ENCODE data around the gene LHX5. TPM values are rescaled to one million over a fixed set of nuclear protein-coding genes. Genes with fewer than 3 reads are reported as not detected.

LHX5 gene
- total RNA-seq: not detected
- not detected for polyA plus RNA-seq

- peaks cover 48 to 100% (median 93%) of the 10 kb centered on the region in 3 donors for H3K27me3 ChIP-seq
- TF ChIP-seq POLR2AphosphoS5 (IDR thresholded peaks at IDR 0.05): no peak
- TF ChIP-seq POLR2A (IDR thresholded peaks at IDR 0.05): no peak
- TF ChIP-seq CTCF (IDR thresholded peaks at IDR 0.05): no peak
- no peak for TF ChIP-seq EP300 (IDR thresholded peaks at IDR 0.05)
- no peaks in the 10 kb centered on the region for H3K36me3 ChIP-seq
- no peak for DNase-seq
- 4 to 13% methylated on average over 43 of the region's 43 CpGs for WGBS, 2 donors
- no peak within 1 kb of the TSS for H3K27ac ChIP-seq
- peaks cover 0 to 17% (median 10%) of the 10 kb centered on the region in 4 donors for H3K4me1 ChIP-seq
- intact Hi-C loops (cut with DNase I): no loop called here
- no peak within 1 kb of the TSS for H3K4me3 ChIP-seq
- no peaks in the 10 kb centered on the region for H3K9me3 ChIP-seq
Measured at GRCh38 chr12:113471619-113472171, at the start of gene LHX5. Gene LHX5, minus strand, starts transcription at chr12:113471871. Its CDS starts 373 bp downstream, at chr12:113471498.

GRCh38 chr12:113519464-113520307, 48.0 kb upstream of the LHX5 start:
- no peak for TF ChIP-seq POLR2A (IDR thresholded peaks at IDR 0.05)
- TF ChIP-seq POLR2AphosphoS5 (IDR thresholded peaks at IDR 0.05): no peak
- no peak for TF ChIP-seq EP300 (IDR thresholded peaks at IDR 0.05)
- TF ChIP-seq CTCF (IDR thresholded peaks at IDR 0.05): no peak
- Histone ChIP-seq H3K27ac (no peak overlapping the region), H3K27me3 (peaks cover 18 to 85% (median 54%) of the 10 kb centered on the region in 3 donors), H3K9me3 (no peaks in the 10 kb centered on the region), H3K36me3 (no peaks in the 10 kb centered on the region), H3K4me1 (peaks cover 0 to 10% (median 6%) of the 10 kb centered on the region in 4 donors), H3K4me3 (no peak overlapping the region)
- intact Hi-C loops (cut with DNase I): no loop called here
- 6 to 13% methylated on average over 40 of the region's 40 CpGs for WGBS, 2 donors
- DNase-seq: no peak

GRCh38 chr12:113515082-113515856, 43.6 kb upstream of the LHX5 start:
- 3 to 8% methylated on average over 31 of the region's 31 CpGs for WGBS, 2 donors
- H3K4me3 ChIP-seq: no peak overlapping the region
- no peak overlapping the region for H3K27ac ChIP-seq
- H3K36me3 ChIP-seq: no peaks in the 10 kb centered on the region
- peaks cover 18 to 92% (median 65%) of the 10 kb centered on the region in 3 donors for H3K27me3 ChIP-seq
- DNase-seq: no peak
- H3K4me1 ChIP-seq: peaks cover 0 to 10% (median 6%) of the 10 kb centered on the region in 4 donors
- no peaks in the 10 kb centered on the region for H3K9me3 ChIP-seq
- TF ChIP-seq CTCF (IDR thresholded peaks at IDR 0.05): no peak
- no peak for TF ChIP-seq POLR2AphosphoS5 (IDR thresholded peaks at IDR 0.05)
- no peak for TF ChIP-seq EP300 (IDR thresholded peaks at IDR 0.05)
- no peak for TF ChIP-seq POLR2A (IDR thresholded peaks at IDR 0.05)
- intact Hi-C loops (cut with DNase I): no loop called here

- Histone ChIP-seq H3K4me3 (no peak overlapping the region), H3K9me3 (no peaks in the 10 kb centered on the region), H3K4me1 (peaks cover 0 to 4% (median 2%) of the 10 kb centered on the region in 4 donors), H3K36me3 (no peaks in the 10 kb centered on the region), H3K27me3 (peaks cover 12 to 92% (median 58%) of the 10 kb centered on the region in 3 donors), H3K27ac (no peak overlapping the region)
- 37 to 48% methylated on average over 8 of the region's 8 CpGs for WGBS, 2 donors
- no peak for DNase-seq
- intact Hi-C loops (cut with DNase I): no loop called here
- TF ChIP-seq POLR2A (IDR thresholded peaks at IDR 0.05) (no peak), EP300 (IDR thresholded peaks at IDR 0.05) (no peak), CTCF (IDR thresholded peaks at IDR 0.05) (no peak), POLR2AphosphoS5 (IDR thresholded peaks at IDR 0.05) (no peak)
Measured at GRCh38 chr12:113514602-113515001, 42.9 kb upstream of the LHX5 start.

All from sigmoid colon (tissue), 7 donors.